ENCODE results near the gene UBE2J2. TPM values are rescaled to one million over a fixed set of nuclear protein-coding genes. Genes with fewer than 3 reads are reported as not detected.

Gene UBE2J2
- total and polyA plus RNA-seq, 3 donors from 2014 or later: 133 to 203 (median 139) TPM

- WGBS, 2 donors: 69 to 70% methylated on average over 13 to 37 of the region's 38 CpGs
- no peak for TF ChIP-seq POLR2A (IDR thresholded peaks at IDR 0.05)
- TF ChIP-seq CTCF (IDR thresholded peaks at IDR 0.05): no peak
- peaks cover 10% of the 10 kb centered on the region for H3K4me1 ChIP-seq
- H3K4me3 ChIP-seq: no peak overlapping the region
- no peaks in the 10 kb centered on the region for H3K9me3 ChIP-seq
- H3K27me3 ChIP-seq: no peaks in the 10 kb centered on the region
- H3K27ac ChIP-seq: no peak overlapping the region
- intact Hi-C loops (cut with DNase I; ENCODE audit: low total_unique reads): no loop called here
- DNase-seq: no peak
- H3K36me3 ChIP-seq (ENCODE audit: low read depth, missing control alignments): no peaks in the 10 kb centered on the region
Observed at GRCh38 chr1:1208713-1209433, 64.8 kb downstream of the UBE2J2 start.

GRCh38 chr1:1207571-1207892 lies 66.1 kb downstream of the UBE2J2 start:
- H3K4me1 ChIP-seq: peaks cover 10% of the 10 kb centered on the region
- WGBS, 2 donors: 65 to 66% methylated on average over 10 to 11 of the region's 11 CpGs
- no peak for DNase-seq
- H3K27ac ChIP-seq: no peak overlapping the region
- no peaks in the 10 kb centered on the region for H3K27me3 ChIP-seq
- H3K36me3 ChIP-seq (ENCODE audit: low read depth, missing control alignments): no peaks in the 10 kb centered on the region
- intact Hi-C loops (cut with DNase I; ENCODE audit: low total_unique reads): no loop called here
- no peak for TF ChIP-seq CTCF (IDR thresholded peaks at IDR 0.05)
- TF ChIP-seq POLR2A (IDR thresholded peaks at IDR 0.05): no peak
- H3K4me3 ChIP-seq: no peak overlapping the region
- no peaks in the 10 kb centered on the region for H3K9me3 ChIP-seq

- Histone ChIP-seq H3K27me3 (no peaks in the 10 kb centered on the region), H3K36me3 (ENCODE audit: low read depth, missing control alignments) (no peaks in the 10 kb centered on the region), H3K9me3 (no peaks in the 10 kb centered on the region), H3K4me1 (peaks cover 10% of the 10 kb centered on the region), H3K27ac (no peak overlapping the region), H3K4me3 (no peak overlapping the region)
- TF ChIP-seq CTCF (IDR thresholded peaks at IDR 0.05) (no peak), POLR2A (IDR thresholded peaks at IDR 0.05) (no peak)
- WGBS, 2 donors: 74 to 75% methylated on average over 14 to 19 of the region's 19 CpGs
- intact Hi-C loops (cut with DNase I; ENCODE audit: low total_unique reads): no loop called here
- DNase-seq: no peak
Observed at GRCh38 chr1:1206966-1207531, 66.6 kb downstream of the UBE2J2 start.

DNA sequence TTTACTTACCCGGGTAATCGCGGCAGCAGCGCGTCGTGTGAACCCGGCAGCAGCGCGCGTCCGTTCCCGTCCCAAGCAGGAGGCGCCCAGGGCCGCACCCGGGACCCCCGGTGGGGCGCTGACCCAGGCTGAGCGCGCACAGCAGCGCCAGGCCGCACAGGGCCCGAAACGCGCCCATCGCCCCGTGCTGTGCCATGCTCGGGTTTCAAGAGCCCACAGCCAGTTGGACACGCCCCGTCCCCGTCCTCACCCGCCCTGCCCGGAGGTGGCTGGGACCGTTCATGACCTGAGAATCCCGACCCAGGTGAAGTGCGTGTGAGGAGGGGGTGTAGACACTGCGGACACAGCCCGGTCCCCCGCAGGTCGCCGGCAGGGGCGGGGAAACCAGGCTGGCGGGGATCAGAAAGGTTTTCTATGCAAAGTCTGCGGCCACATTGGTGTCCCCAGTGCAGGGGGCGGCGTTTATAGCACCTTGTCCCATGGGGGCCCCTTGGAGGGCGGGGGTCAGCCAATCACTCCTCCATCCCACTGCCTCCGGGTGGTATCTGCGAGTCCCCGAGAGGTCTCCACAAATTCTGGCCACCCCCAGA lies 67.2 kb downstream of the UBE2J2 start, which contains the start of gene TNFRSF18:
Gene TNFRSF18 (minus strand): TSS at position 217 of the 590 bp plus-strand sequence. CDS start 21 bp downstream, at position 196.
- Histone ChIP-seq H3K27ac (no peak within 1 kb of the TSS), H3K4me3 (no peak within 1 kb of the TSS), H3K9me3 (no peaks in the 10 kb centered on the region), H3K36me3 (ENCODE audit: low read depth, missing control alignments) (no peaks in the 10 kb centered on the region), H3K27me3 (no peaks in the 10 kb centered on the region), H3K4me1 (peaks cover 10% of the 10 kb centered on the region)
- DNase-seq: no peak
- WGBS, 2 donors: 31 to 32% methylated on average over 31 to 49 of the region's 49 CpGs
- TF ChIP-seq CTCF (IDR thresholded peaks at IDR 0.05): no peak
- TF ChIP-seq POLR2A (IDR thresholded peaks at IDR 0.05): no peak
- intact Hi-C loops (cut with DNase I; ENCODE audit: low total_unique reads): no loop called here

All from testis (tissue), 3 donors.